ENCODE measurements around the gene MAPK4. TPM values are rescaled to one million over a fixed set of nuclear protein-coding genes. Genes with fewer than 3 reads are reported as not detected.
"Not testable (repeated sequence)": the region's sequence is repeated elsewhere in the genome, so short reads cannot be mapped to it uniquely, and the experiment has no call there.

MAPK4 gene
- total RNA-seq, 2 donors from 2014 or later = 19.9 to 64.4 TPM

DNA sequence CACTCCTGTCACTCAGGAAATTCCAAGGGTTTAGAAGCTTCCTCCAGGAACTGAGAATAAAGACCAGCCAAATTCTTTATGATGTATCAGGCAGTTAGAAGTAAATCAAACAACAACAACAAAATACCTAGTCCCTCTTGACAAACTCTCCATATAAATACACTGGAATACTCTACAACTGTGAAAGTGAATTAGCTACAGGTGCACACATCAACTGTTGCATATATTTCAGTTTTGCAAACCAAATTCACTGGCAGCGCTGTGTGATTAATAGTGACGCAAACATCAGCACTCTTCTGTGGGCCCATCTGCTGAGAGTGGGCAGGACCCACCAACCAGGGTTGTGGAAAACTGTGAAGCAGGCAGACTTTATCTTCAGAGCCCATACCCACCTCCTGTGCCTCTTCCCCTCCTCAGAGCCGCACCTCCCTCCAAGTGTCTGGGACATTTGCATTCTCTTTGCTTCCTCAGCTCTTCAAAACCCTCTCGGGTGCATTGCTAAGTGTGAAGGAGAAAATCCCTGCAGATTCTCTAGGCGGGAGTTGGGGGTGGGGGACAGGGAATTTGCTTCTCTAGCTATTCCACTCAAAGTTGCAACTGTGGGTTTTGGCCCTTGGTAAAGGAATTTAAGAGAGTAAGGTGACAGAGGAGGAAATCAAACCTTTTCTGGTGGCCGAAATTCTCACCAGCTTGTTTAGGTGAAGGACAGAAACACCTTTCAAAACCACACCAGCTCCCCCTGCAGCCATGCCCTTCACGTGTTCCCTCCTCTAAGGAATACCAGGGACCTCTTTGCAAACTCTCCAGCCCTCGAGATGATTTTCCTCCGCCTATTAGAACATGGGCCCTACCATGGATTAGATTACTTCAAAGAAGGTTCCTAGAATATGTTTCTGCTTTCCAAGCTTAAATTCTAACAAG is 140.6 kb downstream of the MAPK4 start:
- ATAC-seq = no peak
- DNase-seq = no peak
- intact Hi-C loops (cut with DNase I) = no loop called here

DNA sequence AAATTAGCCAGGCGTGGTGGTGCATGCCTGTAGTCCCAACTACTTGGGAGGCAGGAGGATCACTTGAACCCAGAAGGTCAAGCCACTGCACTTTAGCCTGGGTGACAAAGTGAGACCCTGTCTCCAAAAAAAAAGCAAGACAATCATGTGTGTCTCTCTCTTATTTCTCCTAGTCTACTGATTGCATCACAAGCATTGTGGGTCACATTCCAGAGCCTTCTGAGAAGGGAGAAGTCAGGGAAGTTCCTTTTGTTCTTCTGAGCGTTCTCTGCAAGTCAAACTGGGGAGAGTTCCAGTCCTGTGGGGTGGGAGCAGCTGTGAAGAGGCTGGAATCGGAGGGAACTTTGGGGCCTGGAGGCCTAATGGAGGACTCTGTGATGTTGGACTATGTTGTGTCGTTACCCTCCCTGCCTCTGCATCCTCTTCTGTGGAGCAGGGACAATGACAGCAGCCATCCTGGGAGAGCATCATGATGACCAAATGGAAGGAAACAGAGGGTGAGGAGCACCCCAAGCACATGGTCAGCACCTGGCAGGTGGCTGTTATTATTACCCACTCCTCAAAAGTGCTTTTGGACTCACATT is 144.6 kb downstream of the MAPK4 start:
- intact Hi-C loops (cut with DNase I) = no loop called here
- ATAC-seq = no peak
- DNase-seq = no peak

DNA sequence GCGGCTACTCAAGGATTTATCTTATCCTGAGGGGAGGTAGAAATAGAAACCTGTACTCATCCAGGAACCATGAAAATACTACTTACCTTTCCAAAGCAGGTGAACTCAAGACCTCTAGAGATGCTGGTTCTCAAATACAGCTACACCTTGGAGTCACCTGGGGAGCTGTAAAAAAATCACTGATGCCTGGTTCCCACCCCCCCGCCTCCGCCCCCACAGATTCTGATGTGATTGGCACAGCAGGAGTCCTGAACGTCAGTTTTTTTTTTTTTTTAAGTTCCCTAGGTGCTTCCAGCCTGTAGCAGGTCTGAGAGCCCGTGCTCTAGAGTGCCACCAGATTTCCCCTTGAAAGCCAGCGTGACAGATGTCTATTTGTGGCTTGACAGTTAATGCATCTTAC is 146.3 kb downstream of the MAPK4 start:
- DNase-seq (no peak), ATAC-seq (no peak)
- intact Hi-C loops (cut with DNase I) = no loop called here

DNA sequence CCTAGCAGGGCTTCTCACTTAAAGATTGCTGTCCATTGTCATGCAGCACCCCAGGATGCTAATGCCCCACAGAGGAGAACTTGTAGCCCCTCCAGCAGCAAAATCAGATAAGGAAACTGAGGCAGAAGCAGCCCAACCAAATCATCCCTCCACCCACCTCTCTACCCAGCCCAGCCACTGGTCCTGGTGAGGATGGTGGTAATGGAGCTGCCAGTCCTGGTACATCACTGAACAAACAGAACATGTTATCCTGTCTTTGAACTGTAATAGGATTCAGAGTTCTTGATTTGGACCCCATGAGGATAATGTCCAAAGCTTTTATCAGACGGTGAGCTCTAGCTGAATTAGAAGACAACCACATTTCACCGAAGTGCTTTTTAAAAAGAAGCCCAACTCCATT is 146.8 kb downstream of the MAPK4 start:
- ATAC-seq (no peak), DNase-seq (no peak)
- intact Hi-C loops (cut with DNase I) = no loop called here

DNA sequence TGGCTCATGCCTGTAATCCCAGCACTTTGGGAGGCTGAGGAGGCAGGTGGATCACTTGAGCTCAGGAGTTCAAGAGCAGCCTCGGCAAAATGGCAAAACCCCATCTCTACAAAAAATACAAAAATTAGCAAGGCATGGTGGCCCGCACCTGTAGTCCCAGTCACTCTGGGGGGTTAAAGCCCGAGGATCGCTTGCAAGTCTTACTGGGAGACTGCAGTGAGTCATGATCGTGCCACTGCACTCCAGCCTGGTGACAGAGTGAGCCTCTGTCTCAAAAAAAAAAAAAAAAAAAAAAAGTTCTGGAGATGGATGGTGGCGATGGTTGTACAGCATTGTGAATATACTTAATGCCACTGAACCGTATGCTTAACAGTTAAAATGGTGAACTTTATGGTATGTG is 147.4 kb downstream of the MAPK4 start:
- DNase-seq; intact Hi-C loops (cut with DNase I): not testable (repeated sequence)
- ATAC-seq = peak in 1 of 2 donors; percentile 31

DNA sequence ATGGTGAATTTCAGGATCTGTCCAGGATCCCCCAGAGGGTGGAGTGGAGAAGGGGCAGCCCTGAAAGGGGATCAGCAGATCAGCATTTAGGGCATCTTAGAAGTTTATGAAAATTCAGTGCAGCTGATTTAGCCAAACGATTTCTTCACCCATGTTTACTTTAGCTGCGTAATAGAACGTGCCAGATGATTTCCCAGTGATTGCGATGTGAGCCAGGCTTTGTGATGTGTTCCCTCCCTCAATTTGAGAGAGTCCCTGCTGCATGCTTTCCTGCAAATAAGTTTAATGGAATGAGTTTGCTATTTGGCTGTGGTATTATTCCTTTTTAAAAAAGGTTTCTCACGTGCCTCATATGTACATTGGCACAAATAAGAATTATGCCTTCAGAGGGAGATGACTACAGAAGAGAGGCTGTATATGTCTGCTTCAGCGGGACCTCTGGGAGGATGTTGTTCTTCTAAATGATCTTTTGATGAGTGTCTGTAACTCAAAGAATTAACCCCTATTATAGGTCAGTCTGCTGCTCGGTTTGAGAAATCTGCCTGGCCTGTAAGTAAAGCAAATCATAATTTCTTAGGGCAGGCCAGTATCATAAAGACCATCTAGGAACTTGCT is 148.1 kb downstream of the MAPK4 start:
- DNase-seq = no peak
- peak; percentile 14 to 38 for ATAC-seq
- intact Hi-C loops (cut with DNase I) = no loop called here

DNA sequence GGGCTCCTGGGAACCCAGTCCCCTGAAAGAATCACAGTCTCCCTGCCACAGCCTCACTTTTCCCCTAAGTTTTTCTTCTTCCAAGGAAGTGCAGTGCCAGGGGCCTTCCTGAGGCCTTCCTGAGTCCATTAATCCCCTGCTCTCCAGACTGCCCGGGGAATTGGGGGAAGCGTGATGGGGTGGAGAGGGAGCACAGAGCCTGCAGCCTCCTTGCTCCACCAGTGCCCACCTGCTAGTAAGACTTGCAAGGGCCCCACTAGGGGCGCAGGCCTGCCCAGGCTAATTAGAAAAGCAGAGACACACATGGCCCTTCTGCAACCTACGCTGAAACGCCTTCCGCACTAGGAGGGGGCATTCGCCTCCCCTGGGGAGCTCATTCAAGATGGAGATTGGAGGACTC is 149.3 kb downstream of the MAPK4 start:
- ATAC-seq = no peak
- intact Hi-C loops (cut with DNase I) = no loop called here
- no peak for DNase-seq

DNA sequence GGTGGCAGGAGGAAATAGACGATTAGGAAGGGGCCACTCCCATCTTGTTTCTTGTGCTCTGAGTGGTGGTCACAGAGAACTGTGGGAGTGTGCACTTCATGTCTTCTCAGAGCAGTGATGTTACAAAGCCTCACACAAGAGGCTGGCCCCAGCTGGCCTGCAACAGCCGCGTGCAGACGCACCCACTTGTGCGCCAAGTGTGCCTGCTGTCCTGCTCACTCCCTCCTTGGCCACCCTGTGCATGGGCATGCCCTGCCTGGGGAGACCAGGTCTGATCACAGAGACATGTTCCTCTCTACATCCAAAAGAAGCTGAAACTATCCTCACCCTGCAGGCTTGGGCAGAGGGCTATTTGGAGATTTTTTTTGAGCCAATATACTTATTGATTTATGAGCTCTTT is 151.5 kb downstream of the MAPK4 start:
- ATAC-seq (peak in 1 of 2 donors; percentile 37), DNase-seq (no peak)
- intact Hi-C loops (cut with DNase I) = no loop called here

DNA sequence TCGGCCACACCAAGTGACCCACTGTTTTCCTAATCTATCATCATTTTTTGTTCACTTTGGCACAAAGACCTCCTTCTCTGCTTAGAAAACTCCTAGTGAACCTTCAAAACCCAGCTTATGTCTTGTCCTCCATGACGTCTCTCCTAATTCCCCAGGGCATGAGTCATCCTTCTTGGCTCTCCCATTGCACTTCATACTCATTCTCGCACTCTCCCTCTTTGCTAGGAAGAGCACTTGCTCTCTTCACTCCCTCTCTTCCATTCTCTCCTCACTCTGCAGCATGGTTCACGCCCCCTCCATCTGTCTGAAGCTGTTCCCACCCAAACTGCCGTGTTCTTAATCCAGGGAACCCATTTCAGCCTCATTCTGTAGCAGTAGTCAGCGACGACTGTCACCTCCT is 156.0 kb downstream of the MAPK4 start:
- intact Hi-C loops (cut with DNase I) = no loop called here
- ATAC-seq (no peak), DNase-seq (no peak)

DNA sequence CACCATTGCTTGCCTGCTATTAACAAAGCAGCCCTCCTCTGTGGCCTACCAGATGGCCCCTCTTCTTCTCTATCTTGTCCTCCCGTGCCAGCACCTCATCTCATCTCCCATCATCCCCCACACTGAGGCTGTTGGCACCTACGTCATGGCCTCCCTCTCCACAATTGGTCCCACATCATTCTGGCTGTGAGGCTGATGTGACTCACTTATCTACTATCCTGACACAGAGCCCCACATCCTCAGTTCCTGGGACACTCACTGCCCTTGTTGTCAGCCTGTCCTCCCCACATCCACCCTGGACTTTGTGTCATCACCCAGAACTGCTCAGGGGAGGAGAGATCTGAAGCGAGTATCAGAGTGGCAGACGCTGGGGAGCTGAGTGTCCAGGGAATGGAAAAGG is 157.0 kb downstream of the MAPK4 start:
- ATAC-seq = peak; percentile 92 to 96
- intact Hi-C loops (cut with DNase I) = no loop called here
- DNase-seq = peak; percentile 53

DNA sequence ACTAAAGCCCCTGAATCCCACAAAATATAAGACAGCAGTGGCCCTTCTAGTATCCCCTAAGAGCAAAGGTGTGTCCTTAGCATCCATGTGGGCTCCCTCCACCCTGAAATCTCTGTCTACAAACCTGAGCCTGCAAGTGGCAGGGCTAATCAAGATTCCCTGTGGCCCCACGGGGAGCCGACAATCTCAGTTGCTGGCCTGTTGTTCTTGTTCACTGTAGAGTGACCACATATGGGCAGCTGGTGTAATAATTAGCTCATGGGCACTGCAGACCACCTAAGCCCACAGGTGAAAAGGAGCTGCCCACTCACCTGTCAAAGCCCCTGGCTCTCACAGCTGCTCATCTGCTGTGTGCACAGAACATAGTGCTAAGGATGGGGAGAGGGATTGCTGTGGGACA is 157.7 kb downstream of the MAPK4 start:
- intact Hi-C loops (cut with DNase I) = no loop called here
- DNase-seq (no peak), ATAC-seq (no peak)

DNA sequence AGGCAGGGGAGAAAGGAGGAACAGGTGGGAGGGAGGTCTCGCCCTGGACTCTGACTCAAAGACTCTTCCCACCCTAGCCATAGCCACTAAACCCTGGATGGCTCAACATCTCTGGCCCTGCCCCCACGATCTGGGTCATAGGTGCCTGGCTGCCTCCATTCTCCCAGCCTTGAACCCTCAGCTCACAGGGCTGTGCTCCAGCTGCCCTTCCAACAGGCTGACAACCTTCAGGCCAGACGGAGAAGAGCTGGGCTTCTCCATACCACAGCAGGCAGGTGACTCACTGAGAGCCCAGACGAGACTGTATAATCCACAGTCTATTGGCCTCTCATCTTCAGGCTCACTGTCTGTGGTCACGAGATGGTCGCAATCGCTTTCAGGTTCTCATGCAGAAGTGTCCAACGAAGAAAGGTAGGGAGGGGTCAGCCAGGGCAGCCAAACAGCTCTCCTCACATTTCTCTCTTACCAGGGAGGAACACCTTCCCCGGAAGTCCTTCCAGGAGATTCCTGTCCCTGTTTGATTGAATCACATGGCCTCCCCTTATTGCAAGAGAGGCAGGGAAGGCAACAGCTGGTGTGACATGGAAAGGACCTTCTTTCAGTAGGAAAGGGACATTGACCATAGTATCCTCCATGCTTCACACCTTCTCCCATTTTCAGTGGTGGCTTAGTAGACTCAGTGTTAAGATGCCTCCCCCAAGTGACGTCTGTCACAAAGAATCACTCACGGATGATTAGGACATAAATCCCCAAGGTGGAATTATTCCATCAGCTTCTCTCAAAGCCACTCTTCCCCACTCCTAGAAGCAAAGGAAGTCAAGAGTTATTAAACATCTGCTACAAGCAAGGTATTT is 159.8 kb downstream of the MAPK4 start:
- intact Hi-C loops (cut with DNase I) = no loop called here
- DNase-seq (no peak), ATAC-seq (peak in 1 of 2 donors; percentile 10)

DNA sequence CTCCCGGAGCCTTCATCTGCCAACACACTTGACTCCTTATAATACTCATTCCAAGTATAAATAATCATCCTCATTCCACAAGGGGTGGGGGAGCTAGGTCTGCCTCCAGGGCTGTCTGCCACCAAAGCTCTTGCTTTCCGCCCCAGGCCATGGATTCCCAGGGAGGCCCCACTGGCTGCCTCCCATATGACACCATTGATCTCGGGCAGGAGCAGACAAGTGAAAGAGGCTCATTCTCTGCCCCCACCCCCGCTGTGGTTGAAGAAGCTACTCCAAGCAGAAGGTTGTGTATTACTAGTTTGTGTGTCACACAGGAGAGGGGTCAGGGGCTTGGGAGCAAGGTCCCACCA is 160.4 kb downstream of the MAPK4 start:
- intact Hi-C loops (cut with DNase I) = no loop called here
- ATAC-seq (no peak), DNase-seq (no peak)

DNA sequence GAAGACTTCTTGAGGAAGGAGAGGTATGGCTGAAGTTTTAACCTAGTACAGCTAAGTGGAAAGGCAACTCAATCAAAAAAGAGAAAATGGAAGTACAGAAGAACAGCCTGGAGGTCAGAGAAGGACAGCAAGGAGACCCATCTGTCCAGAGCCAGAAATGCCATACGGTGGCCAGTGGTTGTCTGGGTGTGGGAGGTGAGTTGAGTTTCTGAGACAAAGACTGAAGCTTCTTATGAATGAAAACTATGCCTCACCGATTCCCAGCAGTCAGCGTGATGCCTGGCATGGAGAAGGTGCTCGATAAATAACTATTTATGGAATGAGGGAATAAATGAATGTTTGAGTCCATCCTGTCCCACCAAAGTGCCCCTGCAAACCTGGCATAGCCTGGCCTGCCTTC is 161.1 kb downstream of the MAPK4 start:
- DNase-seq (no peak), ATAC-seq (no peak)
- intact Hi-C loops (cut with DNase I) = no loop called here

DNA sequence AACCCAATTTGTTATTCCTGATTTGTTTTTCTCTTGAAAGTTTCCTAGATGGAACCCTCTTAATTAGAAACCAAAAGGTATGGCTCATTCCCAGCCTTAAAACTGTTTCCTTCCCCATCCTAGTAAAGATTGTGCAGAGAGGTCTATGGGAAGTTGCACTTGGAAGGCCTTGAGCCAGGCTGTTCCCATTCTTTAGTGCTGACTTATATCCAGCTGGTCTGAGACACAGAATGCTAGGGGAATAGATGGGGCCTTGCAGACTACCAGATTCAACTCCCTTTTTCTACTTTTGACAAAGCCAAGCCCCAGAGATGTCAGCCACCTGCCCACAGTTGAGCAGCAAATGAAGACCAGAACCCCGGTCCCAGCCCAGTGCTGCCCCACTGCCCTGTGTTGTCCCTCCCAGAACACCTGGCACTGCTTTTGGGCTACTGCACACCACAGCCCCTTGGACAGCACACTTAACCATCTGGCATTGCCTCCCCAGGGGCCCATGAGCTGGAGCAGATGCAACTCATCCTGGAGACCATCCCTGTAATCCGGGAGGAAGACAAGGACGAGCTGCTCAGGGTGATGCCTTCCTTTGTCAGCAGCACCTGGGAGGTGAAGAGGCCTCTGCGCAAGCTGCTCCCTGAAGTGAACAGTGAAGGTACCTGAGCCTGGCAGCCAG is 161.7 kb downstream of the MAPK4 start:
- ATAC-seq (no peak), DNase-seq (no peak)
- intact Hi-C loops (cut with DNase I) = no loop called here

DNA sequence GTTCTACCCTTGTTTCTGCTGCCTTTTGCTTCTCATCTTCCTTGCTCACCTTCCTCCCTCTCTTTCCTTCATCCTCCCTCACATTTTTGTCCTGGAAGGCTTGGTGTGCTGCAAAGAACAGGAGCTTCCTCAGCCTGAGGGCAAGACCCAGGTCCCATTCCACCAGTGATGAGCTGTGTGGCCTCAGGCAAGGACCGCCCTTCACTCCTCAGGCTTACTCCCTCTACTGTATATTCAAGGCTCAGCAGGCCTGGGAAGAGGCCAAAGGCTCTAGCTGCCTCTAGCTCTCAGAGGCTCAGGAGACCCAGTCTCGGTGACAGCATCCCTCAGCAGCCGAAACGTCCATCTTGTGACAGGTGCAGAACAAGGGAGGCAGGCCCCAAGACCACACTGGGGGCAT is 162.4 kb downstream of the MAPK4 start:
- DNase-seq (no peak), ATAC-seq (no peak)
- intact Hi-C loops (cut with DNase I) = no loop called here

DNA sequence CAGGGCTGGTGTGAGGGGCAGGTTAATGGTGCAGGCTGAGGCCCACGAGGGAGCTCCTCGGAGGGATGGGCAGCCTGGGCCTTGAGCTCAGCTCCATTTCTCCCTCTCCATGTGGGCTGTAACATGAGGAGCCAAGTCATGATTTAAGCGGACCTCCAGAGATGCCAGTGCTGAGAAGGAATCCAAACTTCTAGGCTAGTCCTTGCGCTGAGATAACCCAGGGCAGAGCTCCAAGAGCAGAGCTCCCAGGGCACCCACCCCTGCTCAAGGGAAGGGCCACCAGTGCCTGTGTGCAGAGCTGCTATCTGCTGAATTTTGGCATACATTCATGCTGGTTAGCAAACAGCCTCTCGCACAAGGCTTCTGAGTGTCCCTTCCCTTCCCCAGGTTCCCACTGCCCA is 164.9 kb downstream of the MAPK4 start:
- ATAC-seq = peak; percentile 28 to 55
- no peak for DNase-seq
- intact Hi-C loops (cut with DNase I) = loop anchor here in 1 of 2 donors (5.0 kb wide), 1 partner anchor 117 kb away; no protein-coding TSS in a partner anchor

DNA sequence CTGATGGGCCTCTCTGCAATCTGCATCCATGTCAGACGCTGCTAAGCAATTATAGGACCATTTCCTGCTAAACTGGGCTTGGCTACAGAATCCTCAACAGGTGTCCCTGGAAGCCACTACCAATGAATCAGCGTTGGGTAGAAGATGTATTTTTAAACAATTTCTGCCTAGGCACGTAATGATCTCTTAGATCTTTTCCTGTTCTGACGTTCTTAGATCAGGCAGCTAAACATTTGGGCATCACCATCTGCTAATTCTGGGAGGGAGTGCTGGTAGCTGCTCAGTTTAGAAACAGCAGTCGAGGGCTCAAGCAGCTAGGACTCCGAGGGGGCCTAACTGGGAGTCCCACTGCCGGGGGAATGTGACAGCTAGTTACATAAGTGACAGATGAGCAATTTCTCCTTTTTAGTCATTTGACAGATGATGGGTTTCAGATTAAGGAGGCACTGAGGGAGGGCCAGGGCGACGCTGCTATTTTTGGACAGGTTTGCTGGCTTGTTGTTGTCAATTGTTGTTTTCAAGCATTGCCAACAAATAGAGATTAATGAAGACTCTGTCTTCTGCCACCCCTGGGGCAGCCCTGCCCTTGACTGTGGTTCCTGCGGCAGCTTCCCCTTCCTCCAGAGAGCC is 167.2 kb downstream of the MAPK4 start:
- ATAC-seq = peak; percentile 38 to 51
- intact Hi-C loops (cut with DNase I) = loop anchor here in 1 of 2 donors (5.0 kb wide), 1 partner anchor 120 kb away; no protein-coding TSS in a partner anchor
- no peak for DNase-seq
